Lower lobe of right lung (tissue), 2 donors: ENCODE data around the gene CALML3. TPM values are rescaled to one million over a fixed set of nuclear protein-coding genes. Genes with fewer than 3 reads are reported as not detected.

Source experiments
- ATAC-seq, 2 donors: fragments of 200-7000 bp; cut with Tn5 transposase; one replicate each; pipeline ENCODE4 v1.9.1; 2020 to 2022; ENCODE audit warnings: mild to moderate bottlenecking in 2 of 2, moderate library complexity in 2 of 2
- DNase-seq: peaks from one replicate; pipeline ENCODE4 v3.0.0-alpha.2; 2020
- H3K27ac ChIP-seq: fragments of 200-600 bp; one replicate; pipeline ENCODE4 v1.8.0; 2022
- H3K27me3 ChIP-seq: fragments of 200-600 bp; one replicate; pipeline ENCODE4 v1.8.0; 2022; ENCODE audit warnings: low read depth
- H3K36me3 ChIP-seq: fragments of 200-600 bp; one replicate; pipeline ENCODE4 v1.8.0; 2022; ENCODE audit warnings: mild to moderate bottlenecking
- H3K4me1 ChIP-seq: fragments of 200-600 bp; one replicate; pipeline ENCODE4 v1.8.0; 2022
- H3K4me3 ChIP-seq: fragments of 200-600 bp; one replicate; pipeline ENCODE4 v1.8.0; 2022; ENCODE audit warnings: mild to moderate bottlenecking
- H3K9me3 ChIP-seq: fragments of 200-600 bp; one replicate; pipeline ENCODE4 v1.8.0; 2022
- CTCF ChIP-seq: fragments of 200-600 bp; IDR thresholded peaks from one replicate; pipeline ENCODE4 v1.8.0; 2022; ENCODE audit warnings: antibody characterized with exemption, mild to moderate bottlenecking
- intact Hi-C: fragments of 100-400 bp; cut with DNase I; formaldehyde crosslinking; loops from one replicate; pipeline ENCODE4 v1.11.0; 2022
- total RNA-seq: library from RNA; stranded (reverse); fragmentation: NEBNext Ultra II Directional; extraction: Animal tissue kit (Norgen Biotek cat#: 25700); gene quantifications from one replicate; pipeline ENCODE4 v1.2.1, GENCODE V29; 2021
- donor health status: DM: no; HTN: yes; CAD: no; lungs with severe emphysema.

Gene CALML3
- total RNA-seq, 1 donor from 2014 or later = not detected

DNA sequence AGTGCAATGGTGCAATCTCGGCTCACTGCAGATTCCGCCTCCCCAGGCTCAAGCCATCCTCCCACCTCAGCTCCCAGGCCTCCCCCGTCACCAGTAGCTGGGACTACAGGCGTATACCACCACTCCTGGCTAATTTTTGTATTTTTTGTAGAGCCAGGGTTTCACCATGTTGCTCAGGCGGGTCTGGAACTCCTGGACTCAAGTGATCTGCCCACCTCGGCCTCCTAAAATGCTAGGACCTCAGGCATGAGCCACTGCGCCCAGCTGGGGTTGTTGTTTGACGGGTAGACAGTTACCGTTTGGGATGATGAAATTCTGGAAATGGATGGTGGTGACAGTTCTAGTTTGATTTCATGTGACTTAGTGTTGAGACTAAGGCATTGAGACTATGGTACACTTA lies 15.3 kb downstream of the CALML3 start:
- Histone ChIP-seq H3K36me3 (no peaks in the 10 kb centered on the region), H3K27me3 (no peaks in the 10 kb centered on the region), H3K4me3 (no peak overlapping the region), H3K4me1 (peaks cover 4% of the 10 kb centered on the region), H3K9me3 (peaks cover 8% of the 10 kb centered on the region), H3K27ac (no peak overlapping the region)
- DNase-seq = peak; percentile 36
- no peak for ATAC-seq
- TF ChIP-seq CTCF = no peak
- intact Hi-C loops = no loop called here

DNA sequence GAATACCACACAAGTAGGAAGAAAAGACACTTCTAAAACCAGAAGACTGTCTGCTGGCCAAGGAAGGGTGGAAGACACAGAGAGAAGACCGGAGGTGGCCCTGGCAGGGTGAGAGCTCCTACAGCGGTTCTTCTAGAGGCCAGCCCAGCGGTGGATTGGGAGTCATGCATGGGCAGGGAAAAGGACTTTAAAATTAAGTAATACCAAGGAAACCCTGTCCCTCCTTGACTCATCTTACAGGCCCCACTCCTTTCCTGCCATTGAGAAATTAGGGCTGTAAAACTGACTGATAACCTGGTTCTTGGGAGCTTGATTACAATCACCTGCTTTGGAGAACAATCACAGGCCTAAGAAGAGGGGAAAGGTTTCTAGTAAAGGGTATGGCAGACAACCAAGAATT lies 16.1 kb downstream of the CALML3 start:
- H3K27me3 ChIP-seq = no peaks in the 10 kb centered on the region
- intact Hi-C loops = no loop called here
- no peaks in the 10 kb centered on the region for H3K36me3 ChIP-seq
- peaks cover 8% of the 10 kb centered on the region for H3K9me3 ChIP-seq
- ATAC-seq (no peak), DNase-seq (no peak)
- no peak overlapping the region for H3K27ac ChIP-seq
- no peak overlapping the region for H3K4me3 ChIP-seq
- TF ChIP-seq CTCF = no peak
- peaks cover 12% of the 10 kb centered on the region for H3K4me1 ChIP-seq

GRCh38 chr10:5542100-5542499 lies 17.3 kb downstream of the CALML3 start:
- Histone ChIP-seq H3K9me3 (peaks cover 8% of the 10 kb centered on the region), H3K27me3 (no peaks in the 10 kb centered on the region), H3K27ac (no peak overlapping the region), H3K4me1 (peaks cover 24% of the 10 kb centered on the region), H3K36me3 (no peaks in the 10 kb centered on the region), H3K4me3 (no peak overlapping the region)
- DNase-seq = no peak
- no peak for TF ChIP-seq CTCF
- no peak for ATAC-seq
- intact Hi-C loops = no loop called here

DNA sequence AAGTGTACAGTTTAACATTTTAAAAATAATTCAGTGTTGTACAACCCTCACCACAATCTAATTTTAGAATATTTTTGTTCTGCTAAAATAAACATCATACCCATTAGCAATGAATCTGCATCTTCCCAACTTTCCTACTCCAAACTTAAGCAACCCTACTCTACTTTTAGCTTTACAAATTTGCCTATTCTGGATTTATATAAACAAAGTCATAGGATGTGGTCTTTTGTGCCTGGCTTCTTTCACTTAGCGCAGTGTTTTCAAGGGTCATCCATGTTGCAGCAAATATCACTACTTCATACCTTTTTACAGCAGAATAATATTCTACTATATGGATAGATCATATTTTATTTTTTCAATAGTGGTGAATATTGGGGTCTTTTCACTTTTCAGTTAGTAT lies 18.9 kb downstream of the CALML3 start:
- no peak for TF ChIP-seq CTCF
- Histone ChIP-seq H3K27me3 (no peaks in the 10 kb centered on the region), H3K4me1 (peaks cover 37% of the 10 kb centered on the region), H3K4me3 (no peak overlapping the region), H3K27ac (no peak overlapping the region), H3K36me3 (no peaks in the 10 kb centered on the region), H3K9me3 (peaks cover 8% of the 10 kb centered on the region)
- DNase-seq (no peak), ATAC-seq (no peak)
- intact Hi-C loops = no loop called here

DNA sequence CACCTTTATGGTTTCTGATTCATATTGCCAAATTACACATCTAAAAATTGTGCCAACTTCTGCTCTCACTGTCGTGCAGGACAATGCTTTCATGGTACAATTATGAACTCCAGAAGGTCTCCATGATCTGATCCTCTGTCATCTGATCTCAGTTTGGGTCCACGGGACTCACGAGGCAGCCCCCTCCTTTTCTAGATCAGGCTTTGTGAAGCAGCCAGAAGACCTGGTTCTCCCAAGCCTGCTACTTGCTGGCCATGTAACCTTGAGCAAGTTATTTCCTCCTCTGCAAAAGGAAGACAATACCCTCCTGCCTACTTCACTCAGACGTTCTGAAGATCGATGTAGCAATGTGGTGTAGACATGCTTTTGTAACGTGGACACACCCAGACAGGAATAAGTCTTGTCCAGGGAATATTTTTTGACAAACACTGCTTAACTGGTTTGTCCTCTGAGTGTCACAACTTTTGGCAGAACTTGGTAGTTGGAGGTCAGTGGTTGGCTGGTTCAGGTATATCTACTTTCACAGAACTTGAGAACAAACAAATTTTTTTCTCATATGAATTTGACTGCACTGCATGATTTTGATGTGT lies 19.6 kb downstream of the CALML3 start:
- peak; percentile 40 for DNase-seq
- ATAC-seq = no peak

More for the DNA sequence above, 19.6 kb downstream of the CALML3 start:
- H3K4me1 ChIP-seq = peaks cover 42% of the 10 kb centered on the region
- peaks cover 8% of the 10 kb centered on the region for H3K9me3 ChIP-seq
- no peaks in the 10 kb centered on the region for H3K27me3 ChIP-seq
- intact Hi-C loops = no loop called here
- H3K4me3 ChIP-seq = no peak overlapping the region
- H3K27ac ChIP-seq = no peak overlapping the region
- no peak for TF ChIP-seq CTCF
- H3K36me3 ChIP-seq = no peaks in the 10 kb centered on the region
